MM.1S (cell line): Measurements from ENCODE around the gene NDEL1.

Source experiments
- CTCF ChIP-seq: fragments of 300-600 bp; sonication (generic); IDR thresholded peaks from 2 replicates; pipeline ENCODE4 v1.5.1; 2016; ENCODE audit warnings: antibody characterized with exemption, low read length, mixed read lengths
- EZH2 ChIP-seq: fragments of 300-600 bp; sonication (generic); optimal IDR thresholded peaks from 2 replicates; pipeline ENCODE3; 2017; ENCODE audit warnings: low read depth, mild to moderate bottlenecking, antibody characterized with exemption, low read length, mixed read lengths
- EZH2phosphoT487 ChIP-seq: fragments of 300-600 bp; sonication (generic); IDR thresholded peaks from 2 replicates; pipeline ENCODE4 v1.6.1; 2018; ENCODE audit warnings: antibody characterized with exemption, low read length

GRCh38 chr17:8459107-8459506 lies 23.4 kb downstream of the NDEL1 start:
- TF ChIP-seq CTCF (no peak), EZH2phosphoT487 (no peak), EZH2 (no peak)
